Retinal pigment epithelial cell (primary cell): ENCODE data around the gene SMARCB1.

ENCODE experiments used
- DNase-seq: peaks from one replicate; pipeline ENCODE4 v3.0.0-alpha.2; 2010; ENCODE audit warnings: low read depth
- H3K4me3 ChIP-seq: 2 replicates; pipeline ENCODE4 v1.5.1; 2011; ENCODE audit warnings: mild to moderate bottlenecking, low read length, control low read depth, moderate library complexity
- CTCF ChIP-seq: conservative IDR thresholded peaks from 2 replicates; pipeline ENCODE4 v1.5.1; 2011; ENCODE audit warnings: low read depth, low read length, control low read depth, inconsistent platforms

SMARCB1 gene

GRCh38 chr22:23801886-23802377 is 15.2 kb downstream of the SMARCB1 start:
- no peak for TF ChIP-seq CTCF
- no peak for DNase-seq
- H3K4me3 ChIP-seq, result no peak overlapping the region

GRCh38 chr22:23803001-23803819 is 16.4 kb downstream of the SMARCB1 start:
- H3K4me3 ChIP-seq, result no peak overlapping the region
- no peak for DNase-seq
- TF ChIP-seq CTCF, result no peak

- peak; percentile 43 for TF ChIP-seq CTCF
- peak; percentile 61 for DNase-seq
- H3K4me3 ChIP-seq, result no peak overlapping the region
Measured at GRCh38 chr22:23804781-23805291, 18.1 kb downstream of the SMARCB1 start.

GRCh38 chr22:23806837-23807236 is 20.1 kb downstream of the SMARCB1 start:
- DNase-seq, result no peak
- no peak overlapping the region for H3K4me3 ChIP-seq
- TF ChIP-seq CTCF, result no peak

GRCh38 chr22:23812378-23812777 is 25.6 kb downstream of the SMARCB1 start:
- TF ChIP-seq CTCF, result no peak
- no peak overlapping the region for H3K4me3 ChIP-seq

GRCh38 chr22:23815541-23816155 is 28.9 kb downstream of the SMARCB1 start:
- no peak overlapping the region for H3K4me3 ChIP-seq
- TF ChIP-seq CTCF, result no peak
- no peak for DNase-seq

More at GRCh38 chr22:23812378-23812777, 25.6 kb downstream of the SMARCB1 start:
- DNase-seq, result no peak
